B cell (primary cell): ENCODE measurements around the gene HIBCH. TPM values are rescaled to one million over a fixed set of nuclear protein-coding genes. Genes with fewer than 3 reads are reported as not detected.

Experiments
- ATAC-seq: fragments of 200-7000 bp; cut with Tn5 transposase; one replicate; pipeline ENCODE4 v1.10.0; 2021; ENCODE audit warnings: low read depth, mild to moderate bottlenecking, moderate number of reproducible peaks, moderate library complexity
- CTCF ChIA-PET: fragments of 350-600 bp; sonication (Branson Sonifier 250); formaldehyde crosslinking; loops from one replicate; lab custom pipeline; 2021; ENCODE audit warnings: antibody characterized with exemption, inconsistent platforms; lab: Charles Lee
- POLR2A ChIA-PET: fragments of 350-600 bp; sonication (Branson Sonifier 250); formaldehyde crosslinking; loops from one replicate; lab custom pipeline; 2021; ENCODE audit warnings: antibody characterized with exemption; lab: Charles Lee
- DNase-seq: peaks from one replicate; pipeline ENCODE4 v3.0.0; 2013
- H2AFZ ChIP-seq: 2 replicates; pipeline ENCODE4 v1.6.1; 2012; ENCODE audit warnings: mild to moderate bottlenecking, low read depth, low read length; ENCODE audit not compliant: insufficient read depth, poor library complexity, severe bottlenecking
- H3K27ac ChIP-seq, 2 donors: 1 replicate in 1 of 2; 2 replicates in 1 of 2; pipeline ENCODE4 v1.5.1; 2012 to 2013; ENCODE audit warnings: low read length in 2 of 2, mild to moderate bottlenecking in 2 of 2, moderate library complexity in 1 of 2
- H3K27me3 ChIP-seq, 4 experiments: fragments of 200-600 bp in 1 of 4; sonication (generic) in 1 of 4; replicated peaks in 1 of 4; 1 replicate in 2 of 4; 2 replicates in 2 of 4; pipeline versions ENCODE4 v1.6.1 to v1.7.0; 2013 to 2016; ENCODE audit warnings: low read length in 3 of 4, mild to moderate bottlenecking in 2 of 4, mixed read lengths in 1 of 4, moderate library complexity in 1 of 4; ENCODE audit not compliant: insufficient read depth in 4 of 4, control insufficient read depth in 3 of 4; ENCODE audit errors: control extremely low read depth in 1 of 4
- H3K36me3 ChIP-seq, 2 experiments: replicated peaks in 1 of 2; 1 replicate in 1 of 2; 2 replicates in 1 of 2; pipeline versions ENCODE4 v1.6.1 to v1.7.1; 2013; ENCODE audit warnings: low read length in 1 of 2; ENCODE audit not compliant: insufficient read depth in 2 of 2, control insufficient read depth in 1 of 2; ENCODE audit errors: control extremely low read depth in 1 of 2, extremely low read depth in 1 of 2
- H3K4me1 ChIP-seq, 2 donors: fragments of 200-600 bp in 1 of 2; sonication (generic) in 1 of 2; 1 replicate in 1 of 2; 2 replicates in 1 of 2; pipeline versions ENCODE4 v1.5.1 to v1.6.1; 2013 to 2017; ENCODE audit warnings: low read length in 2 of 2; ENCODE audit not compliant: control insufficient read depth in 2 of 2, insufficient read depth in 2 of 2
- H3K4me2 ChIP-seq: replicated peaks from 2 replicates; pipeline ENCODE3; 2012; ENCODE audit warnings: mild to moderate bottlenecking, low read depth, low read length; ENCODE audit not compliant: poor library complexity, severe bottlenecking
- H3K4me3 ChIP-seq, 5 experiments: fragments of 200-600 bp in 1 of 5; sonication (generic) in 1 of 5; 1 replicate in 3 of 5; 2 replicates in 2 of 5; pipeline versions ENCODE4 v1.5.1 to v1.7.0; 2011 to 2016; ENCODE audit warnings: low read length in 4 of 5, mild to moderate bottlenecking in 4 of 5, low read depth in 2 of 5, control low read depth in 1 of 5, moderate library complexity in 1 of 5; ENCODE audit not compliant: insufficient read depth in 1 of 5; ENCODE audit errors: control extremely low read depth in 1 of 5, extremely low read depth in 1 of 5
- H3K79me2 ChIP-seq: fragments of 200-600 bp; sonication (generic); one replicate; pipeline ENCODE4 v1.6.0; 2016; ENCODE audit warnings: low read length; ENCODE audit not compliant: control insufficient read depth, insufficient read depth
- H3K9ac ChIP-seq: fragments of 200-600 bp; sonication (generic); 2 replicates; pipeline ENCODE4 v1.6.1; 2017; ENCODE audit warnings: mild to moderate bottlenecking, low read length, moderate library complexity
- H3K9me3 ChIP-seq, 3 donors: one replicate each; pipeline versions ENCODE4 v1.6.1 to v1.7.1; 2013; ENCODE audit warnings: low read length in 2 of 3; ENCODE audit not compliant: control insufficient read depth in 2 of 3, insufficient read depth in 1 of 3; ENCODE audit errors: control extremely low read depth in 1 of 3
- H4K20me1 ChIP-seq: 2 replicates; pipeline ENCODE4 v1.6.0; 2012; ENCODE audit warnings: mild to moderate bottlenecking, low read length; ENCODE audit not compliant: insufficient read depth, control insufficient read depth, poor library complexity, severe bottlenecking
- H3K27ac Mint-ChIP-seq: one replicate; pipeline ENCODE4 v1.8.0; 2021; ENCODE audit warnings: mixed read lengths
- H3K27me3 Mint-ChIP-seq: one replicate; pipeline ENCODE4 v1.8.0; 2021; ENCODE audit warnings: mixed read lengths
- H3K4me1 Mint-ChIP-seq: one replicate; pipeline ENCODE4 v1.8.0; 2021; ENCODE audit warnings: mixed read lengths
- H3K4me3 Mint-ChIP-seq: one replicate; pipeline ENCODE4 v1.8.0; 2021; ENCODE audit warnings: mixed read lengths
- H3K9me3 Mint-ChIP-seq: one replicate; pipeline ENCODE4 v1.8.0; 2022; ENCODE audit warnings: mixed read lengths; ENCODE audit not compliant: insufficient read depth
- CTCF ChIP-seq: fragments of 200-600 bp; IDR thresholded peaks from one replicate; pipeline ENCODE4 v1.8.0; 2022; ENCODE audit warnings: antibody characterized with exemption, mild to moderate bottlenecking
- EZH2 ChIP-seq: IDR thresholded peaks from 2 replicates; pipeline ENCODE4 v1.6.1; 2012; ENCODE audit warnings: borderline replicate concordance, low read depth, mild to moderate bottlenecking, moderate library complexity, low read length; ENCODE audit not compliant: insufficient read depth, poor library complexity, severe bottlenecking
- WGBS: methylation state at CpG from one replicate; pipeline ENCODE4 v1.1.5; 2013; ENCODE audit warnings: missing lambda C conversion rate; ENCODE audit not compliant: insufficient coverage; 5-methylcytosine and 5-hydroxymethylcytosine counted together
- intact Hi-C: fragments of 100-400 bp; cut with micrococcal nuclease; formaldehyde crosslinking; loops from one replicate; pipeline ENCODE4 v1.10.0; 2022
- polyA plus RNA-seq: library from polyadenylated mRNA; depleted of rRNA; stranded (reverse); fragments of >200 nt; gene quantifications from 2 replicates; pipeline ENCODE4 v1.2.3, GENCODE V29; 2012
- total RNA-seq, 2 donors: library from RNA; stranded (reverse); fragments of 120-200 nt in 1 of 2; gene quantifications; 1 replicate in 1 of 2; 2 replicates in 1 of 2; pipeline versions ENCODE4 v1.2.3 to v1.2.4, GENCODE V29; 2013 to 2022

HIBCH gene
- total and polyA plus RNA-seq, 2 donors (not counting 1 experiment from before 2014, with no cell fraction given): 5.6 to 30.2 TPM

- peak overlapping the region; percentile 84 for H2AFZ ChIP-seq
- H3K4me3 ChIP-seq: no peak overlapping the region
- ChIA-PET POLR2A (no interaction called here), CTCF (interaction anchor here (1.1 to 2.3 kb wide), 3 partner anchors 9 to 24 kb away, joined by 3 to 7 read pairs (median 5); no protein-coding TSS in a partner anchor)
- no peaks in the 10 kb centered on the region for H4K20me1 ChIP-seq
- peak overlapping the region; percentile 80 to 84 for H3K27ac ChIP-seq
- 80% methylated on average over 1 of the region's 4 CpGs for WGBS
- peak overlapping the region; percentile 65 for H3K4me2 ChIP-seq
- no peaks in the 10 kb centered on the region for H3K9me3 Mint-ChIP-seq
- H3K36me3 ChIP-seq: no peaks in the 10 kb centered on the region
- intact Hi-C loops: loop anchor here (1.0 to 10.0 kb wide), 2 partner anchors 23 to 214 kb away; partner anchors contain the start of genes INPP1 and NEMP2
- no peak for DNase-seq
- TF ChIP-seq CTCF (no peak), EZH2 (no peak)
- H3K9ac ChIP-seq: no peak overlapping the region
- peaks cover 0 to 4% (median 0%) of the 10 kb centered on the region in 4 experiments for H3K27me3 ChIP-seq
- H3K4me1 ChIP-seq: peaks cover 20 to 23% of the 10 kb centered on the region in 2 donors
- peak overlapping the region; percentile 50 for H3K4me3 Mint-ChIP-seq
- H3K27me3 Mint-ChIP-seq: peaks cover 14% of the 10 kb centered on the region
- ATAC-seq: no peak
- no peaks in the 10 kb centered on the region for H3K9me3 ChIP-seq
- peaks cover 35% of the 10 kb centered on the region for H3K79me2 ChIP-seq
- peaks cover 36% of the 10 kb centered on the region for H3K4me1 Mint-ChIP-seq
- H3K27ac Mint-ChIP-seq: peak overlapping the region; percentile 17
These were observed 1.1 kb upstream of the HIBCH start for GRCh38 chr2:190320696-190321095.

DNA sequence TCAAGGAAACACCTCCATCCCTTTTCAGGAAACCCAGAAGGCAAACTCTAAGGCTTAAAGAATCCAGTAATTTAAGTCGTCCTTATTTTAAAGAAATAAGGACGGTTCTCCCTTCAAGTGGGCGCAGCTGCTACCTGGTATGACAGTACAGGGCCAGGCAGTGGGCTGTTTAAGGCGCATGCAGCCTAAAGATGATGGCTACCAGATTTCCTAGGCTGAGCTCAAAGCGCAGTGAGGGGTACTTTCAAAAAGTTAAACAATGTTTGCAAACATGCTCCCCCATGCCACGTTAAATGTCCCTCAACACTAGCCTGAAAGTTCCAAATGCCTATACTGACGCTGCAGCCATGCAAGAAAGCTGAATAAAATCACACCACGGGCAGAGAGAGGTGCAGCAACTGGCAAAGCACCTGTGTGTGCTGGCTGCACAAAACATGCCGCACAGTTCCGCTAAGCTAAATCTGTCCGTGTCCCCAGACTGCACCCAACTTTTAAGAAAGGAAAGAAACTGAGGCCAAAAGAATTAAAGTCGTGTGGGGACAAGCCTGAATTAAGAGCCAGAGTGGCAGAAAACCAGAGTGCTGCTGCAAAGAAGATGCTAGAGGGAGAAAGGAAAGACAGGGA is 583 bp downstream of the HIBCH start:
- 6% methylated on average over 11 of the region's 12 CpGs for WGBS
- no peaks in the 10 kb centered on the region for H4K20me1 ChIP-seq
- H3K4me3 ChIP-seq: peak overlapping the region; percentile 73 to 87 (median 79)
- CTCF ChIA-PET: interaction anchor here (0.9 to 2.3 kb wide), 9 partner anchors 9 to 659 kb away, joined by 3 to 7 read pairs (median 4); partner anchors contain the start of gene OSGEPL1
- POLR2A ChIA-PET: interaction anchor here (0.6 to 1.0 kb wide), 4 partner anchors 216 to 607 kb away, joined by 3 to 7 read pairs (median 5); partner anchors contain the start of gene NEMP2
- no peaks in the 10 kb centered on the region for H3K9me3 ChIP-seq
- H3K4me2 ChIP-seq: peak overlapping the region; percentile 65
- intact Hi-C loops: loop anchor here (1.0 to 5.0 kb wide), 5 partner anchors 137 to 658 kb away; partner anchors contain the start of genes ASNSD1, NAB1, ORMDL1 and PMS1
- H3K4me3 Mint-ChIP-seq: peak overlapping the region; percentile 95
- H3K27me3 ChIP-seq: no peaks in the 10 kb centered on the region
- H3K27me3 Mint-ChIP-seq: peaks cover 4% of the 10 kb centered on the region
- peaks cover 20 to 26% of the 10 kb centered on the region in 2 donors for H3K4me1 ChIP-seq
- no peaks in the 10 kb centered on the region for H3K9me3 Mint-ChIP-seq
- H3K27ac ChIP-seq: peak overlapping the region; percentile 80 to 84
- peaks cover 48% of the 10 kb centered on the region for H3K79me2 ChIP-seq
- H3K9ac ChIP-seq: peak overlapping the region; percentile 68
- peak overlapping the region; percentile 84 for H2AFZ ChIP-seq
- peaks cover 42% of the 10 kb centered on the region for H3K4me1 Mint-ChIP-seq
- DNase-seq: no peak
- TF ChIP-seq EZH2 (no peak), CTCF (no peak)
- no peaks in the 10 kb centered on the region for H3K36me3 ChIP-seq
- ATAC-seq: peak; percentile 55
- peak overlapping the region; percentile 95 for H3K27ac Mint-ChIP-seq
